IMR-90 (cell line): ENCODE data around the gene CPED1. TPM values are rescaled to one million over a fixed set of nuclear protein-coding genes. Genes with fewer than 3 reads are reported as not detected.

ENCODE experiments used
- ATAC-seq: fragments of 200-7000 bp; cut with Tn5 transposase; 2 replicates; pipeline ENCODE4 v1.9.1; 2020; ENCODE audit warnings: low read depth, mild to moderate bottlenecking, moderate library complexity
- BruUV-seq: library from RNA; stranded (reverse); fragments of 400-500 nt; replicated peaks from 2 replicates; lab custom pipeline; 2021; lab: Mats Ljungman, UMichigan
- CTCF ChIA-PET: fragments of 300-600 bp; formaldehyde crosslinking; extraction: SDS; loops from one replicate; lab custom pipeline; 2021; ENCODE audit warnings: antibody characterized with exemption; lab: Yijun Ruan, JAX
- POLR2A ChIA-PET: fragments of 300-600 bp; sonication (Branson Sonifier 250); formaldehyde crosslinking; loops from one replicate; lab custom pipeline; 2022; ENCODE audit warnings: antibody characterized with exemption; ENCODE audit not compliant: unreplicated experiment; lab: Charles Lee
- DNase-seq: peaks from one replicate; pipeline ENCODE4 v3.0.0; 2013
- H2AFZ ChIP-seq: replicated peaks from 2 replicates; pipeline ENCODE3; 2013; ENCODE audit warnings: low read length, mild to moderate bottlenecking; ENCODE audit not compliant: poor library complexity
- H2AK5ac ChIP-seq: 2 replicates; pipeline ENCODE4 v1.6.1; 2013; ENCODE audit warnings: low read depth, low read length, inconsistent platforms
- H2AK9ac ChIP-seq: replicated peaks from 2 replicates; pipeline ENCODE3; 2013; ENCODE audit warnings: mild to moderate bottlenecking, low read depth, low read length, moderate library complexity; ENCODE audit not compliant: poor library complexity
- H2BK120ac ChIP-seq: 2 replicates; pipeline ENCODE4 v1.6.1; 2013; ENCODE audit warnings: low read depth, low read length, inconsistent platforms
- H2BK15ac ChIP-seq: 3 replicates; pipeline ENCODE4 v1.6.1; 2013; ENCODE audit warnings: low read depth, low read length, inconsistent platforms
- H2BK20ac ChIP-seq: 2 replicates; pipeline ENCODE4 v1.6.1; 2013; ENCODE audit warnings: low read depth, mild to moderate bottlenecking, inconsistent platforms, low read length, moderate library complexity
- H2BK5ac ChIP-seq: 2 replicates; pipeline ENCODE4 v1.6.1; 2013; ENCODE audit warnings: mild to moderate bottlenecking, low read depth, low read length, inconsistent platforms; ENCODE audit not compliant: poor library complexity, severe bottlenecking
- H3K14ac ChIP-seq: replicated peaks from 2 replicates; pipeline ENCODE4 v1.6.1; 2013; ENCODE audit warnings: low read depth, low read length, inconsistent platforms
- H3K18ac ChIP-seq: 2 replicates; pipeline ENCODE4 v1.6.1; 2013; ENCODE audit warnings: low read depth, low read length, control low read depth
- H3K23ac ChIP-seq: 2 replicates; pipeline ENCODE4 v1.6.1; 2013; ENCODE audit warnings: low read depth, low read length, inconsistent platforms
- H3K27ac ChIP-seq: 2 replicates; pipeline ENCODE4 v1.5.1; 2013; ENCODE audit warnings: mild to moderate bottlenecking, control low read depth, low read length; ENCODE audit not compliant: insufficient read depth
- H3K27me3 ChIP-seq: 2 replicates; pipeline ENCODE4 v1.6.1; 2013; ENCODE audit warnings: low read length; ENCODE audit not compliant: control insufficient read depth, insufficient read depth
- H3K36me3 ChIP-seq: 2 replicates; pipeline ENCODE4 v1.6.1; 2013; ENCODE audit warnings: low read length, mixed read lengths; ENCODE audit not compliant: control insufficient read depth, insufficient read depth
- H3K4ac ChIP-seq: 2 replicates; pipeline ENCODE4 v1.6.1; 2013; ENCODE audit warnings: low read depth, low read length, inconsistent platforms
- H3K4me1 ChIP-seq: 2 replicates; pipeline ENCODE4 v1.6.1; 2013; ENCODE audit warnings: low read length, mixed read lengths; ENCODE audit not compliant: control insufficient read depth, insufficient read depth
- H3K4me2 ChIP-seq: 2 replicates; pipeline ENCODE4 v1.6.1; 2013; ENCODE audit warnings: low read depth, mild to moderate bottlenecking, control low read depth, low read length, moderate library complexity
- H3K4me3 ChIP-seq: 2 replicates; pipeline ENCODE4 v1.5.1; 2013; ENCODE audit warnings: low read depth, mild to moderate bottlenecking, control low read depth, low read length, moderate library complexity; ENCODE audit not compliant: insufficient read depth
- H3K56ac ChIP-seq: 2 replicates; pipeline ENCODE4 v1.6.1; 2013; ENCODE audit warnings: low read length, inconsistent platforms; ENCODE audit not compliant: insufficient read depth; ENCODE audit errors: extremely low read depth
- H3K79me1 ChIP-seq, 2 experiments: 2 replicates each; pipeline ENCODE4 v1.6.1; 2013; ENCODE audit warnings: low read length in 2 of 2, inconsistent platforms in 1 of 2, low read depth in 1 of 2
- H3K9ac ChIP-seq: 2 replicates; pipeline ENCODE4 v1.6.1; 2013; ENCODE audit warnings: low read depth, low read length, control low read depth
- H3K9me1 ChIP-seq: 2 replicates; pipeline ENCODE4 v1.6.1; 2013; ENCODE audit warnings: low read length, inconsistent platforms; ENCODE audit not compliant: insufficient read depth
- H3K9me3 ChIP-seq: 2 replicates; pipeline ENCODE4 v1.6.1; 2013; ENCODE audit warnings: low read length; ENCODE audit not compliant: control insufficient read depth, insufficient read depth
- H4K20me1 ChIP-seq: 2 replicates; pipeline ENCODE4 v1.6.1; 2013; ENCODE audit warnings: low read length, inconsistent platforms; ENCODE audit not compliant: insufficient read depth
- H4K5ac ChIP-seq: 2 replicates; pipeline ENCODE4 v1.6.1; 2013; ENCODE audit warnings: mild to moderate bottlenecking, low read depth, low read length, control low read depth
- H4K8ac ChIP-seq, 2 experiments: 2 replicates each; pipeline ENCODE4 v1.6.1; 2013; ENCODE audit warnings: low read depth in 2 of 2, low read length in 2 of 2, control low read depth in 1 of 2, inconsistent platforms in 1 of 2
- H4K91ac ChIP-seq: 2 replicates; pipeline ENCODE4 v1.6.1; 2013; ENCODE audit warnings: low read depth, low read length, inconsistent platforms; ENCODE audit not compliant: insufficient read depth
- CEBPB ChIP-seq: IDR thresholded peaks from 2 replicates; pipeline ENCODE4 v1.6.1; 2012; ENCODE audit warnings: low read depth, low read length, improper control_type of control experiment
- CHD1 ChIP-seq: IDR thresholded peaks from 2 replicates; pipeline ENCODE4 v1.6.1; 2012; ENCODE audit warnings: low read depth, low read length, improper control_type of control experiment
- USF2 ChIP-seq: fragments of 150-350 bp; IDR thresholded peaks from 2 replicates; pipeline ENCODE4 v1.6.1; 2017; ENCODE audit warnings: mild to moderate bottlenecking, antibody characterized with exemption, low read length, low read depth
- WGBS, 2 experiments: methylation state at CpG; one replicate each; pipeline versions ENCODE4 v1.1.5 to v1.1.7; 2013; ENCODE audit warnings: missing lambda C conversion rate in 2 of 2; ENCODE audit not compliant: insufficient read length in 1 of 2; ENCODE audit errors: extremely low coverage in 2 of 2; 5-methylcytosine and 5-hydroxymethylcytosine counted together
- dilution Hi-C: fragments of 300-500 bp; cut with HindIII; formaldehyde crosslinking; loops from one replicate; pipeline ENCODE4 v1.14.3; 2018; ENCODE audit warnings: low sequenced_read_pairs; ENCODE audit not compliant: unreplicated experiment
- in situ Hi-C: fragments of 300-500 bp; cut with MboI; formaldehyde crosslinking; loops from 3 replicates; pipeline ENCODE4 v1.14.3; 2019; ENCODE audit warnings: low sequenced_read_pairs, inconsistent platforms, mixed read lengths
- intact Hi-C: fragments of 100-400 bp; cut with micrococcal nuclease; formaldehyde crosslinking; loops from 2 replicates; pipeline ENCODE4 v1.10.0; 2022
- polyA plus RNA-seq, 3 experiments: library from polyadenylated mRNA; depleted of rRNA; stranded (reverse); fragments of >200 nt; gene quantifications; 2 replicates each; pipeline ENCODE4 v1.2.3, GENCODE V29; 2012; ENCODE audit warnings: low replicate concordance in 1 of 3
- total RNA-seq: library from RNA; depleted of rRNA; stranded (reverse); fragments of >200 nt; gene quantifications from 2 replicates; pipeline ENCODE4 v1.2.3, GENCODE V29; 2012

Gene CPED1
- total and polyA plus RNA-seq, 2 of the 4 experiments (the other 2 are of a cell fraction), result 31.2 to 96.8 TPM

- no peak for TF ChIP-seq CEBPB
Measured at GRCh38 chr7:120985130-120985758, 3.3 kb upstream of the CPED1 start (continued).

- no peak overlapping the region for H3K4me2 ChIP-seq
- no TSS peak for BruUV-seq
- H2AK9ac ChIP-seq, result no peak overlapping the region
- no peak overlapping the region for H4K5ac ChIP-seq
- H3K14ac ChIP-seq, result no peak overlapping the region
- H2BK20ac ChIP-seq, result no peak overlapping the region
- 0 out of 2 replicates have a peak, but pooled peaks cover 2% of the 10 kb centered on the region for H3K9me1 ChIP-seq
- no peaks in the 10 kb centered on the region; the same call in 1 of the 2 replicates for H4K20me1 ChIP-seq
- H3K4ac ChIP-seq, result no peak overlapping the region
- no peak for DNase-seq
- H3K9me3 ChIP-seq, result no peaks in the 10 kb centered on the region
- H4K91ac ChIP-seq, result no peak overlapping the region
- H3K23ac ChIP-seq, result no peak overlapping the region
- H3K36me3 ChIP-seq, result no peaks in the 10 kb centered on the region
- in situ Hi-C loops, result loop anchor here (25.0 kb wide), 1 partner anchor 351 kb away; the partner anchor contains the start of gene WNT16
- H2AK5ac ChIP-seq, result no peak overlapping the region
- H2AFZ ChIP-seq, result no peak overlapping the region
- H3K27me3 ChIP-seq, result no peaks in the 10 kb centered on the region
- ChIA-PET POLR2A (no interaction called here), CTCF (interaction anchor here (1.6 kb wide), 1 partner anchor 96 kb away, joined by 6 read pairs; no protein-coding TSS in a partner anchor)
- ATAC-seq, result no peak
- H3K18ac ChIP-seq, result no peak overlapping the region
- no peak overlapping the region for H4K8ac ChIP-seq
- H3K56ac ChIP-seq, result no peak overlapping the region
- peaks cover 5% of the 10 kb centered on the region for H3K4me1 ChIP-seq
- H3K4me3 ChIP-seq, result no peak overlapping the region
- H3K9ac ChIP-seq, result no peak overlapping the region
- no peak overlapping the region for H2BK15ac ChIP-seq
- H2BK120ac ChIP-seq, result no peak overlapping the region
- dilution Hi-C loops, result loop anchor here (25.0 kb wide), 1 partner anchor 101 kb away; no protein-coding TSS in a partner anchor
- peaks cover 4 to 9% of the 10 kb centered on the region in 2 experiments; a peak in 2 of 4 replicates for H3K79me1 ChIP-seq
- WGBS, 2 experiments, result no CpG with 5 or more reads among the region's 2 CpGs
- intact Hi-C loops, result loop anchor here (5.0 kb wide), 2 partner anchors 351 to 561 kb away; no protein-coding TSS in a partner anchor
- TF ChIP-seq USF2 (no peak), CHD1 (no peak)
- H3K27ac ChIP-seq, result no peak overlapping the region
- no peak overlapping the region for H2BK5ac ChIP-seq
Measured at GRCh38 chr7:120985839-120986238, 2.7 kb upstream of the CPED1 start.
